Prostate gland (tissue), 2 donors: ENCODE results near the gene SPATS1. TPM values are rescaled to one million over a fixed set of nuclear protein-coding genes. Genes with fewer than 3 reads are reported as not detected.

Source experiments
- DNase-seq: peaks from one replicate; pipeline ENCODE4 v3.0.0-alpha.2; 2019; ENCODE audit warnings: low spot score
- H3K27ac ChIP-seq, 2 donors: fragments of 200-600 bp; sonication (generic); 2 replicates each; pipeline ENCODE4 v1.5.1; 2017 to 2019
- H3K27me3 ChIP-seq: fragments of 200-600 bp; sonication (generic); replicated peaks from 2 replicates; pipeline ENCODE4 v1.5.1; 2019; ENCODE audit not compliant: insufficient read depth
- H3K36me3 ChIP-seq, 2 donors: fragments of 200-600 bp; sonication (generic); 1 replicate in 1 of 2; 2 replicates in 1 of 2; pipeline versions ENCODE4 v1.5.1 to v1.8.1; 2017 to 2019
- H3K4me1 ChIP-seq: fragments of 200-600 bp; sonication (generic); replicated peaks from 2 replicates; pipeline ENCODE4 v1.5.1; 2019
- H3K4me3 ChIP-seq, 2 donors: fragments of 200-600 bp; sonication (generic); 2 replicates each; pipeline ENCODE4 v1.5.1; 2017 to 2019
- H3K9me3 ChIP-seq: fragments of 200-600 bp; sonication (generic); 2 replicates; pipeline ENCODE4 v1.5.1; 2017
- CTCF ChIP-seq, 4 experiments: fragments of 200-600 bp in 2 of 4; fragments of 450-650 bp in 2 of 4; sonication (generic) in 2 of 4; IDR thresholded peaks; 1 replicate in 3 of 4; 2 replicates in 1 of 4; pipeline ENCODE4 v1.5.1; 2016 to 2019; ENCODE audit warnings: antibody characterized with exemption in 4 of 4, mild to moderate bottlenecking in 2 of 4, moderate library complexity in 2 of 4
- POLR2A ChIP-seq: fragments of 450-650 bp; IDR thresholded peaks from one replicate; pipeline ENCODE4 v1.6.1; 2016; ENCODE audit warnings: antibody characterized with exemption, mild to moderate bottlenecking
- POLR2AphosphoS5 ChIP-seq: sonication (generic); formaldehyde crosslinking; IDR thresholded peaks from one replicate; pipeline ENCODE4 v1.6.1; 2017; ENCODE audit warnings: antibody characterized with exemption
- WGBS: methylation state at CpG from one replicate; pipeline ENCODE4 v1.1.5; 2018; 5-methylcytosine and 5-hydroxymethylcytosine counted together
- intact Hi-C: fragments of 100-400 bp; cut with DNase I; formaldehyde crosslinking; loops from one replicate; pipeline ENCODE4 v1.14.2; 2022
- total RNA-seq, 2 donors: library from RNA; depleted of rRNA; stranded (reverse); fragments of >200 nt; gene quantifications; one replicate each; pipeline ENCODE4 v1.1.0, GENCODE V29; 2016

The SPATS1 gene
- total RNA-seq, 2 donors from 2014 or later = 2.0 TPM; not detected in 1

GRCh38 chr6:44373787-44374186 is 31.3 kb downstream of the SPATS1 start:
- H3K4me1 ChIP-seq = no peaks in the 10 kb centered on the region
- no peak for DNase-seq
- TF ChIP-seq POLR2A = no peak
- no peak for TF ChIP-seq CTCF (IDR thresholded peaks at IDR 0.05)
- no peak for TF ChIP-seq POLR2AphosphoS5
- intact Hi-C loops = no loop called here
- no peaks in the 10 kb centered on the region for H3K27me3 ChIP-seq
- H3K4me3 ChIP-seq = no peak overlapping the region
- WGBS = 35% methylated on average over 2 of the region's 2 CpGs
- no peaks in the 10 kb centered on the region for H3K36me3 ChIP-seq
- no peaks in the 10 kb centered on the region for H3K9me3 ChIP-seq
- H3K27ac ChIP-seq = no peak overlapping the region

DNA sequence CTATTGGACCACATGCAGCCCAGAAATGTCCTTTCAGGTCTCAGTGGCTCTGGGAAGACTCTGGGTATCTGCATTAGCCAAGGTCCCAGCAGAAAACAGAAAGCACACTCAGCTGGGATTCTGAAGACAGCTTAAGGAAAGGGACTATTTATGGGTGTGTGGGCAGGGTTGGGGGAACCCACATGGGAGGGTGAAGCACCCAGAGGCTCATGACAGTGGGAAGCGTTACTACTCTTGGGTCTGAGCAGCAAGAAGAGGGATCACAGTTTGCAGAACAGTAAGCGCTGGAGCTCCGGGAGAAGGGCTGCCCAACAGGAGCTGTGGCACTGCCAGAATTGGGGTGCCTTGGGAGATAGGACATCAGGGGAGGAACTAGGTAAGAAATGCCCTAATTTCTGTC is 32.6 kb downstream of the SPATS1 start:
- H3K9me3 ChIP-seq = no peaks in the 10 kb centered on the region
- no peaks in the 10 kb centered on the region for H3K4me1 ChIP-seq
- H3K36me3 ChIP-seq = no peaks in the 10 kb centered on the region
- intact Hi-C loops = no loop called here
- no peak for DNase-seq
- no peak overlapping the region for H3K27ac ChIP-seq
- 84% methylated on average over 3 of the region's 3 CpGs for WGBS
- H3K27me3 ChIP-seq = no peaks in the 10 kb centered on the region
- H3K4me3 ChIP-seq = no peak overlapping the region
- TF ChIP-seq CTCF (IDR thresholded peaks at IDR 0.05) = no peak
- TF ChIP-seq POLR2AphosphoS5 = no peak
- TF ChIP-seq POLR2A = no peak

- no peaks in the 10 kb centered on the region for H3K36me3 ChIP-seq
- DNase-seq = no peak
- H3K27ac ChIP-seq = no peak overlapping the region
- 89% methylated on average over 3 of the region's 3 CpGs for WGBS
- H3K4me1 ChIP-seq = no peaks in the 10 kb centered on the region
- intact Hi-C loops = no loop called here
- H3K27me3 ChIP-seq = no peaks in the 10 kb centered on the region
- H3K4me3 ChIP-seq = no peak overlapping the region
- H3K9me3 ChIP-seq = no peaks in the 10 kb centered on the region
- TF ChIP-seq POLR2AphosphoS5 = no peak
- no peak for TF ChIP-seq CTCF (IDR thresholded peaks at IDR 0.05)
- no peak for TF ChIP-seq POLR2A
Observed at GRCh38 chr6:44377484-44377883, 35.0 kb downstream of the SPATS1 start.

GRCh38 chr6:44377971-44378370 is 35.5 kb downstream of the SPATS1 start:
- Histone ChIP-seq H3K4me3 (no peak overlapping the region), H3K27ac (no peak overlapping the region), H3K9me3 (no peaks in the 10 kb centered on the region), H3K4me1 (no peaks in the 10 kb centered on the region), H3K36me3 (no peaks in the 10 kb centered on the region), H3K27me3 (no peaks in the 10 kb centered on the region)
- DNase-seq = no peak
- 38% methylated on average over 1 of the region's 1 CpG for WGBS
- intact Hi-C loops = no loop called here
- TF ChIP-seq POLR2A (no peak), CTCF (IDR thresholded peaks at IDR 0.05) (no peak), POLR2AphosphoS5 (no peak)

DNA sequence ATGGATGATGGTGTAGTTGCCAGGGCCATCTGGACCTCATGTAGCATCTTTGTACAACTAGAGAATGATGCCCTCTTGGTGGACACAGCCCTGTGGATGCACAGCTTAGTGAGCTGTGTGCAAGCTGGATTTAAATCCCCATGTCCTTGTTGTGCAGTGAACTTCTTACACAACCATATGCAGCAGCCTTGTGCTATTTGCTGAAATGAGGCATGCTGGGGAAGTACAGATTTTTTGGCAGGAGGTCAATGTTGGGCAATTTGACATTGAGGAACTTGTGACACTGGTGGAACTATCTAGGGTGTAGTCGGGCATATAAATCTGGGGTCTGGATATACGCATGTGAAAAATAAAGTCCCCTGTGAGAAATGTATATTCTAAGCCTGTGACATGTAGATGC is 39.3 kb downstream of the SPATS1 start:
- Histone ChIP-seq H3K4me3 (no peak overlapping the region), H3K27me3 (no peaks in the 10 kb centered on the region), H3K9me3 (no peaks in the 10 kb centered on the region), H3K36me3 (no peaks in the 10 kb centered on the region), H3K27ac (no peak overlapping the region), H3K4me1 (no peaks in the 10 kb centered on the region)
- TF ChIP-seq CTCF (IDR thresholded peaks at IDR 0.05) (no peak), POLR2A (no peak), POLR2AphosphoS5 (no peak)
- intact Hi-C loops = no loop called here
- 84% methylated on average over 2 of the region's 2 CpGs for WGBS
- no peak for DNase-seq
